ENCODE data around the gene OR5C1. TPM values are rescaled to one million over a fixed set of nuclear protein-coding genes. Genes with fewer than 3 reads are reported as not detected.

OR5C1 gene
- total and polyA plus RNA-seq, 9 of the 15 experiments (the other 6 are each of a cell fraction or from before 2014, with no cell fraction given), result not detected

- TF ChIP-seq MEIS2 (IDR thresholded peaks at IDR 0.05; ENCODE audit: partially characterized antibody) (peak; percentile 85), ZNF124 (CRISPR knock-in tag; IDR thresholded peaks at IDR 0.05) (no peak), HDGF (IDR thresholded peaks at IDR 0.05) (no peak), BHLHE40 (IDR thresholded peaks at IDR 0.05; ENCODE audit: low read length) (peak; percentile 69), ETV5 (CRISPR knock-in tag; IDR thresholded peaks at IDR 0.05; ENCODE audit: low read depth) (no peak), TCF3 (CRISPR knock-in tag; IDR thresholded peaks at IDR 0.05) (peak; percentile 73), ETV1 (tag; conservative IDR thresholded peaks at IDR 0.05; ENCODE audit: low read depth) (0 out of 2 replicates have a peak, but pooled peaks have one; percentile 25), NCOA1 (IDR thresholded peaks at IDR 0.05; ENCODE audit: low read depth) (no peak), EP300 (IDR thresholded peaks at IDR 0.05; ENCODE audit: low read length) (peak; percentile 48; the same call in 1 of the 2 replicates), CEBPB (tag; IDR thresholded peaks at IDR 0.05) (peak; percentile 87), ELF1 (tag; IDR thresholded peaks at IDR 0.05) (peak; percentile 70), POLR2H (tag; IDR thresholded peaks at IDR 0.05; ENCODE audit: low read depth) (no peak), ZNF175 (CRISPR knock-in tag; IDR thresholded peaks at IDR 0.05; ENCODE audit: low read depth) (peak; percentile 64), JUN (IDR thresholded peaks at IDR 0.05; ENCODE audit: borderline replicate concordance, low read depth, low read length) (peak; percentile 16; the same call in 1 of the 2 replicates), JUN (CRISPR knock-in tag; IDR thresholded peaks at IDR 0.05; ENCODE audit: borderline replicate concordance) (no peak), TAL1 (IDR thresholded peaks at IDR 0.05) (peak; percentile 69)
- TF ChIP-seq, protein P1, sequence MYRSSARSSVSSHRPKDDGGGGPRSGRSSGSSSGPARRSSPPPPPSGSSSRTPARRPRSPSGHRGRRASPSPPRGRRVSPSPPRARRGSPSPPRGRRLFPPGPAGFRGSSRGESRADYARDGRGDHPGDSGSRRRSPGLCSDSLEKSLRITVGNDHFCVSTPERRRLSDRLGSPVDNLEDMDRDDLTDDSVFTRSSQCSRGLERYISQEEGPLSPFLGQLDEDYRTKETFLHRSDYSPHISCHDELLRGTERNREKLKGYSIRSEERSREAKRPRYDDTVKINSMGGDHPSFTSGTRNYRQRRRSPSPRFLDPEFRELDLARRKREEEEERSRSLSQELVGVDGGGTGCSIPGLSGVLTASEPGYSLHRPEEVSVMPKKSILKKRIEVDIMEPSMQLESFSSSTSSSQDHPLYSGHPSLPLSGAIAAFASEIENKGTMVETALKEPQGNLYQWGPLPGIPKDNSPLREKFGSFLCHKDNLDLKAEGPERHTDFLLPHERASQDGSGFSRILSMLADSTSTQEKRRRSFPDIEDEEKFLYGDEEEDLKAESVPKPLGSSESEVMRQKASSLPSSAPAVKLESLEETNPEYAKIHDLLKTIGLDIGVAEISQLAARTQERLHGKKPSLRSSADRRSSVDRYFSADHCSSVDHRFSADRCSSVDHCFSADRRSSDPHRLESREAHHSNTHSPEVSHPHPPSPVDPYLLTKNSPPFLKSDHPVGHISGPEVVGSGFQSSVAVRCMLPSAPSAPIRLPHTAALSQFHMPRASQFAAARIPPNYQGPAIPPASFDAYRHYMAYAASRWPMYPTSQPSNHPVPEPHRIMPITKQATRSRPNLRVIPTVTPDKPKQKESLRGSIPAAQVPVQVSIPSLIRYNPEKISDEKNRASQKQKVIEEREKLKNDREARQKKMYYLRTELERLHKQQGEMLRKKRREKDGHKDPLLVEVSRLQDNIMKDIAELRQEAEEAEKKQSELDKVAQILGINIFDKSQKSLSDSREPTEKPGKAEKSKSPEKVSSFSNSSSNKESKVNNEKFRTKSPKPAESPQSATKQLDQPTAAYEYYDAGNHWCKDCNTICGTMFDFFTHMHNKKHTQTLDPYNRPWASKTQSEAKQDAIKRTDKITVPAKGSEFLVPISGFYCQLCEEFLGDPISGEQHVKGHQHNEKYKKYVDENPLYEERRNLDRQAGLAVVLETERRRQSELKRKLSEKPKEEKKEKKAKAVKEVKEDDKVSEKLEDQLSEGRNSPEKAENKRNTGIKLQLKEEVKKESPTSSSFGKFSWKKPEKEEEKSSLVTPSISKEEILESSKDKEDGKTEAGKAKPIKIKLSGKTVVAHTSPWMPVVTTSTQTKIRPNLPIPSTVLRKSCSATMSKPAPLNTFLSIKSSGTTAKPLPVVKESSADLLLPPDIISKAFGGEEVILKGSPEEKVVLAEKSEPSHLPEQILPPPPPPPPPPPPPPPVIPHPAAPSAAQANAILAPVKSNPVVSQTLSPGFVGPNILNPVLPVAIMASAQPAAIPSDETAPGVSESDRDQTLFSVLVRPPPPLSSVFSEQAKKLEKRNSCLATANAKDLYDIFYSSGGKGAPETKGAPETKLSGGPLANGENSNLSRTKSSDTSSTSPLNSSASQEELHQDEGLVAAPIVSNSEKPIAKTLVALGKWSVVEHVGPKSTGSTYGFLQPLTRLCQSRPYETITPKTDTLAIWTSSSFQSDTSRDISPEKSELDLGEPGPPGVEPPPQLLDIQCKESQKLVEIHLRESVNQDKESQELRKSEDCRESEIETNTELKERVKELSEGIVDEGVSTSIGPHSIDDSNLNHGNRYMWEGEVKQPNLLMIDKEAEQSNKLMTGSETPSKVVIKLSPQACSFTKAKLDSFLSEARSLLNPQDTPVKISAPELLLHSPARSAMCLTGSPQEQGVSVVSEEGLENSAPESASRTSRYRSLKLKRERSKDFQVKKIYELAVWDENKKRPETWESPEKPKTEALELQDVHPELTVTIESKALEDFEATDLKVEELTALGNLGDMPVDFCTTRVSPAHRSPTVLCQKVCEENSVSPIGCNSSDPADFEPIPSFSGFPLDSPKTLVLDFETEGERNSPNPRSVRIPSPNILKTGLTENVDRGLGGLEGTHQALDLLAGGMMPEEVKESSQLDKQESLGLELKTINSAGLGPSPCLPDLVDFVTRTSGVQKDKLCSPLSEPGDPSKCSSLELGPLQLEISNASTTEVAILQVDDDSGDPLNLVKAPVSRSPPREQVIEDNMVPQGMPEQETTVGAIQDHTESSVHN (IDR thresholded peaks at IDR 0.05; ENCODE audit: borderline replicate concordance in 1 of 2, low read depth in 1 of 2), result peak in 1 of 2 experiments; percentile 92; a peak in 2 of 4 replicates
- TF ChIP-seq, protein P2, sequence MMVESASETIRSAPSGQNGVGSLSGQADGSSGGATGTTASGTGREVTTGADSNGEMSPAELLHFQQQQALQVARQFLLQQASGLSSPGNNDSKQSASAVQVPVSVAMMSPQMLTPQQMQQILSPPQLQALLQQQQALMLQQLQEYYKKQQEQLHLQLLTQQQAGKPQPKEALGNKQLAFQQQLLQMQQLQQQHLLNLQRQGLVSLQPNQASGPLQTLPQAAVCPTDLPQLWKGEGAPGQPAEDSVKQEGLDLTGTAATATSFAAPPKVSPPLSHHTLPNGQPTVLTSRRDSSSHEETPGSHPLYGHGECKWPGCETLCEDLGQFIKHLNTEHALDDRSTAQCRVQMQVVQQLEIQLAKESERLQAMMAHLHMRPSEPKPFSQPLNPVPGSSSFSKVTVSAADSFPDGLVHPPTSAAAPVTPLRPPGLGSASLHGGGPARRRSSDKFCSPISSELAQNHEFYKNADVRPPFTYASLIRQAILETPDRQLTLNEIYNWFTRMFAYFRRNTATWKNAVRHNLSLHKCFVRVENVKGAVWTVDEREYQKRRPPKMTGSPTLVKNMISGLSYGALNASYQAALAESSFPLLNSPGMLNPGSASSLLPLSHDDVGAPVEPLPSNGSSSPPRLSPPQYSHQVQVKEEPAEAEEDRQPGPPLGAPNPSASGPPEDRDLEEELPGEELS (CRISPR knock-in tag; IDR thresholded peaks at IDR 0.05; ENCODE audit: borderline replicate concordance), result no peak
Measured at GRCh38 chr9:122821278-122821943, 32.7 kb downstream of the OR5C1 start (continued).

All from K562 (cell line).